ENCODE results near the gene TBC1D5. TPM values are rescaled to one million over a fixed set of nuclear protein-coding genes. Genes with fewer than 3 reads are reported as not detected.

Gene TBC1D5
- total RNA-seq, 3 donors from 2014 or later: 22.4 to 25.3 (median 25.2) TPM

GRCh38 chr3:17231537-17232261 is 510.7 kb downstream of the TBC1D5 start:
- ATAC-seq: no peak
- Mint-ChIP-seq H3K4me3 (no peak overlapping the region), H3K9me3 (no peaks in the 10 kb centered on the region), H3K4me1 (ENCODE audit: low read depth) (peaks cover 22% of the 10 kb centered on the region), H3K36me3 (ENCODE audit: insufficient read depth) (peaks cover 2% of the 10 kb centered on the region), H3K27me3 (ENCODE audit: low read depth) (no peaks in the 10 kb centered on the region)
- DNase-seq: no peak

- no peak overlapping the region for H3K4me3 Mint-ChIP-seq
- H3K27me3 Mint-ChIP-seq (ENCODE audit: low read depth): no peaks in the 10 kb centered on the region
- no peak for ATAC-seq
- H3K4me1 Mint-ChIP-seq (ENCODE audit: low read depth): peaks cover 2% of the 10 kb centered on the region
- peaks cover 6% of the 10 kb centered on the region for H3K36me3 Mint-ChIP-seq (ENCODE audit: insufficient read depth)
- no peak for DNase-seq
- no peaks in the 10 kb centered on the region for H3K9me3 Mint-ChIP-seq
Measured at GRCh38 chr3:17227472-17227871, 515.0 kb downstream of the TBC1D5 start.

- H3K36me3 Mint-ChIP-seq (ENCODE audit: insufficient read depth): peaks cover 32% of the 10 kb centered on the region
- H3K9me3 Mint-ChIP-seq: peaks cover 9% of the 10 kb centered on the region
Measured at GRCh38 chr3:17221529-17221928, 520.9 kb downstream of the TBC1D5 start.

GRCh38 chr3:17219593-17219992 is 522.8 kb downstream of the TBC1D5 start:
- Mint-ChIP-seq H3K4me3 (no peak overlapping the region), H3K36me3 (ENCODE audit: insufficient read depth) (peaks cover 29% of the 10 kb centered on the region), H3K27me3 (ENCODE audit: low read depth) (no peaks in the 10 kb centered on the region), H3K4me1 (ENCODE audit: low read depth) (no peaks in the 10 kb centered on the region), H3K9me3 (peaks cover 9% of the 10 kb centered on the region)
- no peak for DNase-seq
- no peak for ATAC-seq

More at GRCh38 chr3:17221529-17221928, 520.9 kb downstream of the TBC1D5 start:
- DNase-seq (no peak), ATAC-seq (no peak)
- no peaks in the 10 kb centered on the region for H3K4me1 Mint-ChIP-seq (ENCODE audit: low read depth)
- no peaks in the 10 kb centered on the region for H3K27me3 Mint-ChIP-seq (ENCODE audit: low read depth)
- H3K4me3 Mint-ChIP-seq: no peak overlapping the region

GRCh38 chr3:17218587-17218986 is 523.8 kb downstream of the TBC1D5 start:
- Mint-ChIP-seq H3K36me3 (ENCODE audit: insufficient read depth) (peaks cover 29% of the 10 kb centered on the region), H3K4me1 (ENCODE audit: low read depth) (no peaks in the 10 kb centered on the region), H3K4me3 (no peak overlapping the region), H3K9me3 (peaks cover 9% of the 10 kb centered on the region), H3K27me3 (ENCODE audit: low read depth) (no peaks in the 10 kb centered on the region)
- ATAC-seq (no peak), DNase-seq (no peak)

- ATAC-seq: no peak
- no peaks in the 10 kb centered on the region for H3K27me3 Mint-ChIP-seq (ENCODE audit: low read depth)
Measured at GRCh38 chr3:17217588-17217987, 524.8 kb downstream of the TBC1D5 start.

GRCh38 chr3:17213102-17213501 is 529.3 kb downstream of the TBC1D5 start:
- DNase-seq: no peak
- H3K27me3 Mint-ChIP-seq (ENCODE audit: low read depth): no peaks in the 10 kb centered on the region
- ATAC-seq: no peak

More at GRCh38 chr3:17217588-17217987, 524.8 kb downstream of the TBC1D5 start:
- DNase-seq: no peak
- Mint-ChIP-seq H3K9me3 (peaks cover 9% of the 10 kb centered on the region), H3K4me3 (no peak overlapping the region), H3K4me1 (ENCODE audit: low read depth) (no peaks in the 10 kb centered on the region), H3K36me3 (ENCODE audit: insufficient read depth) (peaks cover 32% of the 10 kb centered on the region)

GRCh38 chr3:17207979-17208378 is 534.5 kb downstream of the TBC1D5 start:
- no peaks in the 10 kb centered on the region for H3K4me1 Mint-ChIP-seq (ENCODE audit: low read depth)
- H3K27me3 Mint-ChIP-seq (ENCODE audit: low read depth): no peaks in the 10 kb centered on the region
- peaks cover 49% of the 10 kb centered on the region for H3K36me3 Mint-ChIP-seq (ENCODE audit: insufficient read depth)
- ATAC-seq: no peak
- DNase-seq: no peak
- H3K9me3 Mint-ChIP-seq: peaks cover 20% of the 10 kb centered on the region
- H3K4me3 Mint-ChIP-seq: no peak overlapping the region

More at GRCh38 chr3:17213102-17213501, 529.3 kb downstream of the TBC1D5 start:
- peaks cover 27% of the 10 kb centered on the region for H3K36me3 Mint-ChIP-seq (ENCODE audit: insufficient read depth)
- H3K4me3 Mint-ChIP-seq: no peak overlapping the region
- no peaks in the 10 kb centered on the region for H3K4me1 Mint-ChIP-seq (ENCODE audit: low read depth)
- H3K9me3 Mint-ChIP-seq: no peaks in the 10 kb centered on the region

- no peak for ATAC-seq
- Mint-ChIP-seq H3K27me3 (ENCODE audit: low read depth) (no peaks in the 10 kb centered on the region), H3K4me3 (no peak overlapping the region), H3K4me1 (ENCODE audit: low read depth) (no peaks in the 10 kb centered on the region), H3K9me3 (peaks cover 26% of the 10 kb centered on the region), H3K36me3 (ENCODE audit: insufficient read depth) (peaks cover 53% of the 10 kb centered on the region)
- no peak for DNase-seq
Measured at GRCh38 chr3:17207019-17207418, 535.4 kb downstream of the TBC1D5 start.

GRCh38 chr3:17204049-17204650 is 538.3 kb downstream of the TBC1D5 start:
- DNase-seq (no peak), ATAC-seq (no peak)
- peaks cover 54% of the 10 kb centered on the region for H3K36me3 Mint-ChIP-seq (ENCODE audit: insufficient read depth)
- H3K4me1 Mint-ChIP-seq (ENCODE audit: low read depth): no peaks in the 10 kb centered on the region
- H3K4me3 Mint-ChIP-seq: no peak overlapping the region
- H3K27me3 Mint-ChIP-seq (ENCODE audit: low read depth): no peaks in the 10 kb centered on the region
- H3K9me3 Mint-ChIP-seq: peaks cover 31% of the 10 kb centered on the region

- no peaks in the 10 kb centered on the region for H3K27me3 Mint-ChIP-seq (ENCODE audit: low read depth)
- DNase-seq (no peak), ATAC-seq (no peak)
Measured at GRCh38 chr3:17201538-17201937, 540.9 kb downstream of the TBC1D5 start.

GRCh38 chr3:17195856-17196604 is 546.4 kb downstream of the TBC1D5 start:
- Mint-ChIP-seq H3K27me3 (ENCODE audit: low read depth) (no peaks in the 10 kb centered on the region), H3K9me3 (no peaks in the 10 kb centered on the region), H3K36me3 (ENCODE audit: insufficient read depth) (peaks cover 5% of the 10 kb centered on the region), H3K4me3 (no peak overlapping the region), H3K4me1 (ENCODE audit: low read depth) (peaks cover 10% of the 10 kb centered on the region)
- no peak for DNase-seq
- no peak for ATAC-seq

More at GRCh38 chr3:17201538-17201937, 540.9 kb downstream of the TBC1D5 start:
- Mint-ChIP-seq H3K4me3 (no peak overlapping the region), H3K4me1 (ENCODE audit: low read depth) (no peaks in the 10 kb centered on the region), H3K36me3 (ENCODE audit: insufficient read depth) (peaks cover 43% of the 10 kb centered on the region), H3K9me3 (peaks cover 31% of the 10 kb centered on the region)

- no peaks in the 10 kb centered on the region for H3K9me3 Mint-ChIP-seq
- no peak overlapping the region for H3K4me3 Mint-ChIP-seq
- peaks cover 16% of the 10 kb centered on the region for H3K4me1 Mint-ChIP-seq (ENCODE audit: low read depth)
- ATAC-seq (peak; percentile 43 to 62), DNase-seq (no peak)
- H3K36me3 Mint-ChIP-seq (ENCODE audit: insufficient read depth): peaks cover 3% of the 10 kb centered on the region
- H3K27me3 Mint-ChIP-seq (ENCODE audit: low read depth): no peaks in the 10 kb centered on the region
Measured at GRCh38 chr3:17195192-17195611, 547.2 kb downstream of the TBC1D5 start.

- H3K27me3 Mint-ChIP-seq (ENCODE audit: low read depth): no peaks in the 10 kb centered on the region
- H3K4me3 Mint-ChIP-seq: no peak overlapping the region
- ATAC-seq (no peak), DNase-seq (no peak)
- no peaks in the 10 kb centered on the region for H3K9me3 Mint-ChIP-seq
- no peaks in the 10 kb centered on the region for H3K36me3 Mint-ChIP-seq (ENCODE audit: insufficient read depth)
- H3K4me1 Mint-ChIP-seq (ENCODE audit: low read depth): peaks cover 16% of the 10 kb centered on the region
Measured at GRCh38 chr3:17194116-17194515, 548.3 kb downstream of the TBC1D5 start.
